CD14-positive monocyte (primary cell): ENCODE results near the gene PRRT1. TPM values are rescaled to one million over a fixed set of nuclear protein-coding genes. Genes with fewer than 3 reads are reported as not detected.

Experiments
- DNase-seq, 3 donors: peaks; one replicate each; pipeline ENCODE4 v3.0.0-alpha.2; 2011 to 2022
- H2AFZ ChIP-seq: 2 replicates; pipeline ENCODE4 v1.6.0; 2012; ENCODE audit warnings: mild to moderate bottlenecking, low read depth, low read length, inconsistent platforms; ENCODE audit not compliant: insufficient read depth, poor library complexity, severe bottlenecking
- H3K27ac ChIP-seq, 2 donors: 1 replicate in 1 of 2; 2 replicates in 1 of 2; pipeline ENCODE4 v1.5.1; 2012 to 2013; ENCODE audit warnings: low read length in 2 of 2, control low read depth in 1 of 2, inconsistent platforms in 1 of 2, low read depth in 1 of 2, mild to moderate bottlenecking in 1 of 2
- H3K27me3 ChIP-seq, 2 donors: one replicate each; pipeline versions ENCODE4 v1.6.0 to v1.6.1; 2011 to 2013; ENCODE audit warnings: low read length in 2 of 2; ENCODE audit not compliant: control insufficient read depth in 2 of 2, insufficient read depth in 2 of 2
- H3K36me3 ChIP-seq, 2 donors: replicated peaks in 1 of 2; 1 replicate in 1 of 2; 2 replicates in 1 of 2; pipeline versions ENCODE4 v1.5.1 to v1.6.1; 2012 to 2013; ENCODE audit warnings: low read length in 2 of 2, control low read depth in 1 of 2, inconsistent platforms in 1 of 2, mild to moderate bottlenecking in 1 of 2; ENCODE audit not compliant: insufficient read depth in 2 of 2, control insufficient read depth in 1 of 2
- H3K4me1 ChIP-seq, 2 donors: 1 replicate in 1 of 2; 2 replicates in 1 of 2; pipeline versions ENCODE4 v1.5.1 to v1.6.1; 2012 to 2013; ENCODE audit warnings: low read length in 2 of 2, control low read depth in 1 of 2, inconsistent platforms in 1 of 2, mild to moderate bottlenecking in 1 of 2, moderate library complexity in 1 of 2; ENCODE audit not compliant: insufficient read depth in 2 of 2, control insufficient read depth in 1 of 2
- H3K4me2 ChIP-seq: replicated peaks from 2 replicates; pipeline ENCODE3; 2012; ENCODE audit warnings: low read length, moderate library complexity, mild to moderate bottlenecking; ENCODE audit not compliant: poor library complexity, severe bottlenecking; ENCODE audit errors: extremely low read depth
- H3K4me3 ChIP-seq, 3 experiments: fragments of 200-600 bp in 1 of 3; sonication (generic) in 1 of 3; replicated peaks in 1 of 3; 1 replicate in 2 of 3; 2 replicates in 1 of 3; pipeline ENCODE4 v1.5.1; 2011 to 2013; ENCODE audit warnings: low read length in 3 of 3, mild to moderate bottlenecking in 3 of 3, control low read depth in 2 of 3, low read depth in 2 of 3, inconsistent platforms in 1 of 3, moderate library complexity in 1 of 3
- H3K79me2 ChIP-seq: 2 replicates; pipeline ENCODE4 v1.6.0; 2012; ENCODE audit warnings: mild to moderate bottlenecking, control low read depth, inconsistent platforms, low read length, moderate library complexity; ENCODE audit not compliant: insufficient read depth
- H3K9ac ChIP-seq: 2 replicates; pipeline ENCODE4 v1.6.0; 2017; ENCODE audit warnings: low read length, mild to moderate bottlenecking; ENCODE audit not compliant: insufficient read depth, poor library complexity, severe bottlenecking
- H3K9me3 ChIP-seq, 2 donors: replicated peaks in 1 of 2; 1 replicate in 1 of 2; 2 replicates in 1 of 2; pipeline versions ENCODE4 v1.5.1 to v1.6.1; 2012 to 2013; ENCODE audit warnings: low read length in 2 of 2, control low read depth in 1 of 2; ENCODE audit not compliant: control insufficient read depth in 1 of 2, insufficient read depth in 1 of 2
- H4K20me1 ChIP-seq: 2 replicates; pipeline ENCODE4 v1.6.0; 2012; ENCODE audit warnings: mild to moderate bottlenecking, low read length, control low read depth, moderate library complexity; ENCODE audit not compliant: insufficient read depth
- H3K27ac Mint-ChIP-seq, 7 donors: one replicate each; pipeline ENCODE4 v1.8.0; 2020; ENCODE audit warnings: mild to moderate bottlenecking in 7 of 7, mixed read lengths in 7 of 7, moderate library complexity in 6 of 7, inconsistent platforms in 2 of 7
- H3K27me3 Mint-ChIP-seq, 3 donors: one replicate each; pipeline ENCODE4 v1.8.0; 2021 to 2022; ENCODE audit warnings: low read depth in 3 of 3, mild to moderate bottlenecking in 3 of 3, mixed read lengths in 3 of 3, moderate library complexity in 3 of 3, inconsistent platforms in 1 of 3
- H3K36me3 Mint-ChIP-seq, 2 donors: one replicate each; pipeline ENCODE4 v1.8.0; 2020; ENCODE audit warnings: mixed read lengths in 2 of 2, inconsistent platforms in 1 of 2, mild to moderate bottlenecking in 1 of 2
- H3K4me1 Mint-ChIP-seq: one replicate; pipeline ENCODE4 v1.8.0; 2020; ENCODE audit warnings: mild to moderate bottlenecking, mixed read lengths
- H3K4me3 Mint-ChIP-seq, 2 donors: one replicate each; pipeline ENCODE4 v1.8.0; 2020; ENCODE audit warnings: mild to moderate bottlenecking in 2 of 2, mixed read lengths in 2 of 2, moderate library complexity in 1 of 2
- H3K9me3 Mint-ChIP-seq, 7 donors: one replicate each; pipeline ENCODE4 v1.8.0; 2020 to 2022; ENCODE audit warnings: mixed read lengths in 7 of 7, mild to moderate bottlenecking in 6 of 7, moderate library complexity in 6 of 7, inconsistent platforms in 2 of 7
- CTCF ChIP-seq: fragments of 200-600 bp; IDR thresholded peaks from one replicate; pipeline ENCODE4 v1.8.0; 2022; ENCODE audit warnings: antibody characterized with exemption, mild to moderate bottlenecking
- WGBS: methylation state at CpG from one replicate; pipeline ENCODE4 v1.1.5; 2013; ENCODE audit warnings: missing lambda C conversion rate; ENCODE audit not compliant: insufficient coverage; 5-methylcytosine and 5-hydroxymethylcytosine counted together
- intact Hi-C, 2 donors: fragments of 100-400 bp; cut with micrococcal nuclease; formaldehyde crosslinking; loops; one replicate each; pipeline versions ENCODE4 v1.15.0 to v1.15.1; 2023
- polyA plus RNA-seq, 3 donors: library from polyadenylated mRNA; depleted of rRNA in 1 of 3; unstranded in 2 of 3; stranded (reverse) in 1 of 3; fragments of 300-500 nt in 2 of 3; fragments of >200 nt in 1 of 3; fragmentation: Illumina TruSeq in 2 of 3; gene quantifications; 1 replicate in 2 of 3; 2 replicates in 1 of 3; pipeline ENCODE4 v1.2.3, GENCODE V29; 2012 to 2021

PRRT1 gene
- polyA plus RNA-seq, 3 donors, result not detected

DNA sequence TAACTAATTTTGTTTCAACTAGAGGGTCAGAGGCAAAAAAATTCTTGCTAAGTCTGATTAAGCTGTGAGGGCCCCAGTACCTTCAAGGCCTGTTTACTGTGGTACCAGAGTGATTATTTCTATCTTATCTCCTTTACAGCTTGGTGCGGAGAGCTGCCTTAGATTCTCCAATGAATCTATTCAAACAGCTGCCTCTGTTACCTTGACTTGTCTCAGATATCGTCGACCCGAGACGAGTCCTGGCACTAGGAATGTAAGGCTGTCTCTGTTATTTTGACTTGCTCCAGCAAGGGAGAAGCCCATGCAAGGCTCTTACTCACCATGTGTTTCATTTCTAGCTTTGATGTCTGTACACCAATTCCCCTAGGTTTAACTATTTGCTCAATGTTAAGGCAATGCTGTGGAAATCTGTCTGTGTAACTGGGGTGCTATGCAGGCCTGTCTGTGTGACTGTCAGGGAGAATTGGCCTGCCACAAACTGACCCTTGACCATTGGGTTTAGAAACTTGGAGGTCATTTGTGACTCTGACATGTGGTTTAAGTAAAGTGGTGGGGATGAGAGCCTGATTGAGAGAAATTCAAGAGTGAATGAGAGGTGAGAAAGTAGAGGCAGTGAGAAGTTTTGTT, 11.2 kb downstream of the PRRT1 start:
- DNase-seq, result no peak
- no peak overlapping the region for H3K4me2 ChIP-seq
- H3K4me1 ChIP-seq, result no peaks in the 10 kb centered on the region
- Mint-ChIP-seq H3K36me3 (no peaks in the 10 kb centered on the region), H3K27me3 (peaks cover 4 to 7% (median 4%) of the 10 kb centered on the region in 3 donors), H3K4me3 (no peak overlapping the region), H3K9me3 (no peaks in the 10 kb centered on the region), H3K4me1 (peaks cover 5% of the 10 kb centered on the region), H3K27ac (no peak overlapping the region)
- H3K4me3 ChIP-seq, result no peak overlapping the region
- intact Hi-C loops, result no loop called here
- no peaks in the 10 kb centered on the region for H3K36me3 ChIP-seq
- H3K9ac ChIP-seq, result no peak overlapping the region
- H3K79me2 ChIP-seq, result no peaks in the 10 kb centered on the region
- no peaks in the 10 kb centered on the region for H4K20me1 ChIP-seq
- no peak overlapping the region for H3K27ac ChIP-seq
- peaks cover 0 to 3% of the 10 kb centered on the region in 2 donors for H3K27me3 ChIP-seq
- TF ChIP-seq CTCF, result no peak
- WGBS, result 100% methylated on average over 2 of the region's 5 CpGs
- H3K9me3 ChIP-seq, result no peaks in the 10 kb centered on the region
- no peak overlapping the region for H2AFZ ChIP-seq

GRCh38 chr6:32139590-32139989, 12.1 kb downstream of the PRRT1 start:
- Mint-ChIP-seq H3K9me3 (no peaks in the 10 kb centered on the region), H3K27ac (no peak overlapping the region), H3K4me1 (peaks cover 5% of the 10 kb centered on the region), H3K27me3 (peaks cover 8 to 14% (median 9%) of the 10 kb centered on the region in 3 donors), H3K36me3 (no peaks in the 10 kb centered on the region), H3K4me3 (no peak overlapping the region)
- H3K27me3 ChIP-seq, result peaks cover 0 to 3% of the 10 kb centered on the region in 2 donors
- H3K36me3 ChIP-seq, result no peaks in the 10 kb centered on the region
- WGBS, result 80% methylated on average over 3 of the region's 5 CpGs
- H3K9ac ChIP-seq, result no peak overlapping the region
- no peak for TF ChIP-seq CTCF
- no peak for DNase-seq
- intact Hi-C loops, result no loop called here
- H3K79me2 ChIP-seq, result no peaks in the 10 kb centered on the region
- H3K27ac ChIP-seq, result no peak overlapping the region
- H3K4me2 ChIP-seq, result no peak overlapping the region
- no peak overlapping the region for H2AFZ ChIP-seq
- H3K9me3 ChIP-seq, result no peaks in the 10 kb centered on the region
- no peaks in the 10 kb centered on the region for H4K20me1 ChIP-seq
- H3K4me1 ChIP-seq, result no peaks in the 10 kb centered on the region
- no peak overlapping the region for H3K4me3 ChIP-seq
